NCI-H2227 (cell line): ENCODE results near the gene RGS21.
A peak's percentile ranks its signal among the peaks of the same experiment; 100 is the strongest.
"Not testable (repeated sequence)": the region's sequence is repeated elsewhere in the genome, so short reads cannot be mapped to it uniquely, and the experiment has no call there.

Experiments
- DNase-seq: peaks from one replicate; lab custom pipeline; 2025; ENCODE audit not compliant: unreplicated experiment; lab: John Stamatoyannopoulos, UW

The RGS21 gene, protein sequence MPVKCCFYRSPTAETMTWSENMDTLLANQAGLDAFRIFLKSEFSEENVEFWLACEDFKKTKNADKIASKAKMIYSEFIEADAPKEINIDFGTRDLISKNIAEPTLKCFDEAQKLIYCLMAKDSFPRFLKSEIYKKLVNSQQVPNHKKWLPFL

DNA sequence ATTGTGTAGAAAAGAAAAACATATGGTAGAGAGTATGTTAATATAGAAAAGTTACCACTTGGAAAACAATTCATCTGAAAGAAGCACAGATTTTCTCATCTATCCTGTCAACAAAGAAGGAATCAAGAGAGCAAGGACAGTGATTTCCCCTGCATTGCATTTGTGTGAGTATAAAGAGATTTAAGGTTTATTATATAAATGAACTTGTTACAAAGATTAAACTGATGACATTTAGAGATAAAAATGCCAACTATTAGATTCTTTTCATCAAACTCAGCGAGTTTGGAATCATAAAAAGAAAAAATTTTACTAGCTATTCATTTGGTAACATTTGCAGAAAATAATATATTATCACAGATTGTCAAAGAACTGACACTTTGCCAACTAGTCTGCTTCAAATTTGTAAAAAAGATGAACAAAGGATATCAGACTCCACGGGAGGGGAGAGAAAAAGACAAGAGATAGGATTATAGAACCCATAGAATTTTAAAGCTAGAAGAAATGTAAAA lies at the start of gene RGS21:
RGS21 (plus strand) TSS at position 51 of the 509 bp plus-strand sequence. CDS start 26,045 bp downstream, outside the sequence.
- no peak for DNase-seq

DNA sequence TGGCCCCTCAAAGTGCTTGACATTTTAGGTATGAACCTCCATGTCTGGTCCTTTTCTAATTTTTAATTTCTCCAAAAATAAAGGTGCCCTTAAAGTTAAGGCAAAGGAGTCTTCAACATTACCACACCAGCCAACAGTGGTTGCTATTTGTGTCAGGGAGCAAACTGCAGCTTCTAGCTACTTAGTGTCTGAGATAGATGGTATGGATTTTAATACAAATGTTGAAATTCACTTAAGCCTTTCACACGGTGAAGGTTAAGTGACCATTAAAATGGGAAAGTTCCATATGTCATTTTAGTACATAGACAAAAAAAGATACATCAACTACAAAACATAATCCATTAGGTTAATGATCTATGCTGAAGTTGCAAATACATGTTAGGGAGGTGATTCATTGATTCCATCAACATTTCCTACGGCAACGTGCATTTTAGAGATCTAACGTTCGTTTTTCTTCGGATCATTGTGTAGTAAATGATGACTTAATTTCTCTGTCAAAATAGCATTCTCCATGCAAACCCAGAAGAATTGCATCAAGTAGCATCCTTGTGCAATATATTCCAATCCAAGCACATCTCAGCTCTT lies 48.2 kb upstream of the RGS21 start:
- DNase-seq, result no peak

GRCh38 chr1:192270398-192270797 lies 46.4 kb upstream of the RGS21 start:
- DNase-seq, result no peak

DNA sequence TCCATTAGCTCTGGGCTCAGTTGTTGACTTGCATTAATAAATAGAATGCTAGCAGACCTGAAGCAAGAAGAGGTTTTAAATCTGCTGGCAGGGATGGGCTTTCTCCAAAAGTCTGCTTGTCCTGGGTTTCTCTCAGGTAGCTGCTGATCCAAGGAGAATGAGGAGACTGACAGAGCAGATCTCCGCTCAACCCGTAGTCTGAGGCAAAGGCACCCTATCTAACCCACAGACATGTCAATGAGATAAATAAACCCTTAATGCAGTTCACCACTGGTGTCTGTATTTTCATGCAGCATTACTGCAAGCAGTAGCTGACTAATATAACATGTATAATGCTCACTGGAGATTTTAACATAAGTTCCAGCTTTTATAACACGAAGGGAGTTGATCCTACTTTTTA lies 44.1 kb upstream of the RGS21 start:
- no peak for DNase-seq

- DNase-seq, result no peak
These were observed 42.2 kb upstream of the RGS21 start for GRCh38 chr1:192274588-192274987.

- DNase-seq, result no peak
These were observed 39.2 kb upstream of the RGS21 start for GRCh38 chr1:192277635-192278034.

- DNase-seq, result no peak
These were observed 31.9 kb upstream of the RGS21 start for GRCh38 chr1:192284927-192285326.

DNA sequence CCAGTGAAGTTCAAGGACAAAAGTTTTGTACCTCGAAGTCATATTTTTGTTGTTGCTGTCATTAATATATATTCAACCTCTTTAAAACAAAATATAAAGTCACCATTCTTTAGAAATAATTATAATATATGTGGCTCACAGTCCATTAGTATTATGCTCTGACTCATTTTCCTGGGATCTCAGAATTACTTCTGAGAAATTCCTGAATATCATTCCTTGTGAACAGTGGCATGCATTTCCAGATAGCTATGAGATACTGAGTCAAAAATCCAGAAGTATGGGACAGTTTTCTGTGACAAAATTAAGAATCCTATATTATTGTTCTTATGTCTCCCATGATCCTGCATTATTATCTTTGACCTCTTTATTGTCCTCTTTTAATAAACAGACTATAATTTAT lies 13.8 kb upstream of the RGS21 start:
- no peak for DNase-seq

DNA sequence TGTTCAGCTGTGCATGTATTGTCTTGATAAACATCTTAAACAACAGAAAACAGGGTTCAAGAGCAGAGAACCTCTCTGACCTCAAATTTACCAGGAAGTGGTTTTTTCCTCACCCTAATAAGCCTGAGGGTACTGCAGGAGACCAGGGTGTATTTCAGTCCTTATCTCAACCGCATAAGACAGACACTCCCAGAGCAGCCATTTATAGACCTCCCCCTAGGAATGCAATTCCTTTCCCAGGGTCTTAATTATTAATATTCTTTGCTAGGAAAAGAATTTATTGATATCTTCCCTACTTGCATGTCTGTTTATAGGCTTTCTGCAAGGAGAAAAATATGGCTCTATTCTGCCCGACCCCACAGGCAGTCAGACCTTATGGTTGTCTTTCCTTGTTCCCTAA lies 8.5 kb upstream of the RGS21 start:
- not testable (repeated sequence) for DNase-seq

GRCh38 chr1:192311281-192311680 lies 5.5 kb upstream of the RGS21 start:
- DNase-seq, result peak; percentile 26

DNA sequence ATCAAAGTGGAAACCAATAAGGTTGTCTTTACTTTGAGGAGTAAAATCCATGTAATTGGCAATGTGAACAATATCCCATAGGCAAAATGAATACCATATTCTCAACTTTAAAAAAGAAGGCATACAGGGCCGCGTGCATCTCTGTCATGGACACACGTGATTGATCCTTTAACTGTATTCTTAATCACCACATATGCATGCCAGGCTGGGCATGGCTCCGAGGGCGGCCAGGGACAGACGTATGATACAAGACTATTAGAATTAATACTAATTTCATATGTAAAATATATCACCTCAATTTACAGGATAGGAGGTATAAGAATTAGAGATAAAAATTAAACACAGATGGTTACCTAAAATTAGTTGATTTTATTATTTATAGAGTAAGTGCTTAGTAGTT lies 11.2 kb downstream of the RGS21 start:
- DNase-seq, result no peak

- DNase-seq, result no peak
These were observed 26.1 kb downstream of the RGS21 start for GRCh38 chr1:192342842-192343241.

DNA sequence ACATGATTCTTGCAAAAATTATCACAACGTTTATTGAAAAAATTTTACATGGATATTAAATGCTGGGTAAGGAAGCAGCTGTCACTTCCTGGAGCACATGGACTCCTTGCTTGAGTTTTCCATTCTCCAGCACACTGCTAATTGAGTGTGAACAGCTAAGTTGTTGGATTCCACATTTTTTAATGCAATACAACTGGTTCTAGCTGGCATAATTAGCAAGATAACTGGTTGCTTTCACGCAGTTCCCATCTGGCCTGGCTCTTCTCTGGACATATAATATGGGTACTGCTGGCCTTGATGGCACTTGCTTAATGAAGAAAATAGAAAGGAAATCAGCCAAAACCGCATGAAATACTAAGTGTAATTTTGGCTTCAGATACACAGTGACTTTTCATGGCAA lies 26.6 kb downstream of the RGS21 start:
- DNase-seq, result no peak

GRCh38 chr1:192349314-192349713 lies 32.5 kb downstream of the RGS21 start:
- no peak for DNase-seq

DNA sequence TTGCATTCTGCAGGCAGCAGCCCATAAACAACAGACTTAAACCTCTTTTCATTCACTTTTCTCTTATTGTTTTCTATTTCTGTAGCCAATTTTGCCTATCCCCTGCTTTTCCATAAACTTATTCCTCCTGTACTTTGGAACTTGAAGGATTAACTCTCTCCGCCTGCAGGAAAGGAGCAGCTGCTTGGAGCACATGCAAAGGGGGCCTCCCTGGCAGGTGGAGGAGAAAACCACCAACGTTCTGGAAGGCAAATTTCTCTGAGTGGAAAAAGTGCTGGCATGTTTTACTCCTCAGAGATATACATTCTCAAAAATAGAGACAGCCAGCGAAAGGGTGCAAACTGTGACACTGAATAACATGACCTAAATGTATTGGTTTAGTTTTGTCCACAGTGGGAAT lies 33.6 kb downstream of the RGS21 start:
- no peak for DNase-seq

- no peak for DNase-seq
These were observed 34.8 kb downstream of the RGS21 start for GRCh38 chr1:192351550-192351949.

DNA sequence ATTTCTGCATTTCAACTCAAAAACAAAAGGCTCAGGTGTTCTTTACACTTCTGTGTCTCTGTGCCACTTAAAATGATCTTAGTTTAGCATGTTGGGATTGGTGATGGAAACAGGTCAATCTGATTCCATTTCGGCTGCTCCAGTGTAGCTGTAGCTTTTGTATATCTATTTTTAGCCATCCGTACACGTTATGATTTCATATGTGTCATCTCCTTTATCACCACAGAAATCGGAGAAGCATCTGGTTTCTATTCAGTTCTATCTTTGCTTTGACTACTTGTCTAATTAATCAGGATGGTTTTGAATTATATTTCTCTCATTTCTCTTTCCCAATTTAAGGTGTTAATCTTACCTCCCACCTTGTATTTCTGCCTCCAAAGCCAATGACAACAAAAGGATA lies 41.1 kb downstream of the RGS21 start:
- no peak for DNase-seq

DNA sequence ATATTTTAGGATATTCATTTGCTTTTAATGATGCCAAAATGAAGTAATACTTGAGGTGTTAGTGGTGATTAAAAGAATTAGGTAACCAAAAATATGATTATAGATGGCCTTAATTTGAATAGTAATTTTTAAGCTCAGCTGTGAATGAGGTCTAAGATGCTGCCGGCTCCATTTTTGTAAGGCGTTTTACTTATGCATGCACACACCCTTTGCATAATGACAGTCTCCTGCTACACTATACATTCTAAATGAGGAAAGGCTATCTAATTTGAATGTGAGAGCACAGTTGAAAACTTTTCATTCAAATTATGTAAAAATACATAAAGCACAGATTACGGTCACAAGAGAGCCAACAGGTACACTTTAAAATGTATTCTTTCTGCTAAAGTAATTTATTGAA lies 41.6 kb downstream of the RGS21 start:
- no peak for DNase-seq

GRCh38 chr1:192358822-192359221 lies 42.0 kb downstream of the RGS21 start:
- no peak for DNase-seq

DNA sequence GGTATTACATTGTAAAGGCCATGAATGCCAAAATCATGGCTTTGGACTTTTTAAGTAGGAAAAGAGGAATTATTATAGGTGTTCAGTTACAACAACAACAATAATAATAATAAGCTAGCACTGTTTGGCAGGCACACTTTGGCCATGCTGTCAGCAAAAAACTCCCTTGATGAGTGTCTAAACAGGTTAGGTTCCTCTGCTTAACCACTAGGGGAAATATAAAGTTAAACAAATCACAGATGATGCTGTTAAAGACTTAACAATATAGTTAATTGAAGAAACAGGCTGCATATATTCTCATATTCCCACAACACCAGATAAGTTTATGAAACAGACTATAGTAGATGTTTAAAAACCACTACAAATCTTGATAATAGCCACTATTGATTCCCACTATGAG lies 46.4 kb downstream of the RGS21 start:
- DNase-seq, result no peak

DNA sequence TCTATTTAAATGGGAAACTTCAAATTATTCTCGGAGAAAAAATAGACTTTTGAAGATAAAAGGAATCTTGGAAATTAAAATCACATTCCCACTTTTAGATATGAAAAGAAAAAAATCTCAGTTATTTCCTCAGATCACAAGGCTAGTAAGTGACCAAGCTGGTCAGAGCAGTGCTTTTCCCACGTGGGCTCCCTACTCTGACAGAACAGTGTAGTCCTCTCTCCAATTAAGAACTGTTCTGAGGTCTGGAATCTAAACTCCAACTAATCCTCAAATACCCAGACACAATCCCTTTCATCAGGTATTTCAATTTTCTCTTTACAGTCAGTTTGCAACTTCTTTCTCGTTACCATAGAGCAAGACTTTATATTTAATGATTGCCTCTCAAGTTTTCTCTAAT lies 50.6 kb downstream of the RGS21 start:
- DNase-seq, result no peak

DNA sequence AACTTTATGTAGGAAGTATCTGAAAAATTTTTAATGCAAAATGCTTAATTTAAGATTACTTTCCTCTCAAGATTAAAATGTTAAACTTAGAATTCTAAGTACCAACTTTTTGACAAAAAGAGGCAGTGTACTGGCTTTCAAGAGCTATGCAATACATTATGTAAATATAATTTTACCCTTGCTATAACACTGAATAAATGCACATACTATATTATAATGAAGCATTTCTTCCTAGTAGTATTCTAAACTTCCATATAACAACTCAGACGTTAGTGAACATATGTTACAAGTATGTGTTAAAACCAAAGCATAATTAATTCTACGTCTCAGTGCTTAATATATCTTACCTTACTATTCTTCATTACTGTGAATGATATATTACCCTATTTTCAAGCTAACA lies 58.5 kb downstream of the RGS21 start:
- DNase-seq, result no peak

DNA sequence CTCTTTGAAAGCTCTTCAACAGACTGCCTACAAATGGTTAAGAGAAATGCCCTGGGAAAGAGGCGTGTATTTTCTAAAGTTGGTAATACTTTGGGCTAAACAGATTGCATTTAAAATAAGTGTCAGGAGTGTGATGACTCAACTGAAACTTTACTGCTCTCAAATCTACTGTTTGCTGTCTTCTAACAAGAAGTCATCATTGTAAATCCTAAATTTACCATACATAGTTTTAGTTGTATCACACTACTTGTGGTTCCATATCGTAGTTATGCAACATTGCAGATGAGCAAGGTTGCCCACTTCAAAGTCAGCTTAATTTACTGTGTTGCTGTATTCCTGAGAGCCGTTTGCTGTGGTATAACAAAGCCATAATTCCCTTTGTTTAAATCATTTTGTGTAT lies 59.6 kb downstream of the RGS21 start:
- no peak for DNase-seq
